Erythroblast (primary cell): ENCODE measurements around the gene EMILIN1.

Experiments used
- GATA1 ChIP-seq: IDR thresholded peaks from 2 replicates; pipeline ENCODE4 v1.6.1; 2011; ENCODE audit warnings: low read depth, mild to moderate bottlenecking, control low read depth, low read length, moderate library complexity
- POLR2A ChIP-seq: IDR thresholded peaks from 2 replicates; pipeline ENCODE4 v1.6.1; 2011; ENCODE audit warnings: mild to moderate bottlenecking, low read length

DNA sequence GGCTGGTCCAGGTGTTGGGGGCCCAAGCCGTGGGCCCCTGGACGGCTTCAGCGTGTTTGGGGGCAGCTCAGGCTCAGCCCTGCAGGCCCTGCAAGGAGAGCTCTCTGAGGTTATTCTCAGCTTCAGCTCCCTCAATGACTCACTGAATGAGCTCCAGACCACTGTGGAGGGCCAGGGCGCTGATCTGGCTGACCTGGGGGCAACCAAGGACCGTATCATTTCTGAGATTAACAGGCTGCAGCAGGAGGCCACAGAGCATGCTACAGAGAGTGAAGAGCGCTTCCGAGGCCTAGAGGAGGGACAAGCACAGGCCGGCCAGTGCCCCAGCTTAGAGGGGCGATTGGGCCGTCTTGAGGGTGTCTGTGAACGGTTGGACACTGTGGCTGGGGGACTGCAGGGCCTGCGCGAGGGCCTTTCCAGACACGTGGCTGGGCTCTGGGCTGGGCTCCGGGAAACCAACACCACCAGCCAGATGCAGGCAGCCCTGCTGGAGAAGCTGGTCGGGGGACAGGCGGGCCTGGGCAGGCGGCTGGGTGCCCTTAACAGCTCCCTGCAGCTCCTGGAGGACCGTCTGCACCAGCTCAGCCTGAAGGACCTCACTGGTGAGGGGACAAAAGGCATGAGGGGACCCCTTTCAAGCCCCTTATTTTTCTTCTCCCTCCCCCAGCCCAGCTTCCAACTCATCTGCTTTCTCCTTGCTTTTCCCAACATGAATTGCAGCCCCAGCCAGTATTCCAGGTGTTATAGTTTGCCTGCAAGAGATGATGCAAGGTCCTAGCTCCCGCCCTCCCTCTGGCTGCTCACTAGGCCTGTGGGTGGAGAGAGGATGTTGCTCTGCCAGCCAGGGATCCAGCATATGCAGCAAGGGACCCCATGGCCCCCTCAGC, 5.2 kb downstream of the EMILIN1 start:
- TF ChIP-seq POLR2A (no peak), GATA1 (no peak)
